Spleen (tissue), 11 donors: ENCODE measurements around the gene CLASRP. TPM values are rescaled to one million over a fixed set of nuclear protein-coding genes. Genes with fewer than 3 reads are reported as not detected.

ENCODE experiments used
- DNase-seq: peaks from one replicate; pipeline ENCODE4 v3.0.0-alpha.2; 2020
- H3K27ac ChIP-seq, 8 donors: fragments of 200-600 bp; sonication (generic) in 7 of 8; 1 replicate in 4 of 8; 2 replicates in 4 of 8; pipeline versions ENCODE4 v1.5.0 to v1.8.0; 2016 to 2021; ENCODE audit warnings: inconsistent platforms in 4 of 8, mild to moderate bottlenecking in 4 of 8, moderate library complexity in 1 of 8
- H3K27me3 ChIP-seq, 7 donors: fragments of 200-600 bp; sonication (generic) in 6 of 7; replicated peaks in 1 of 7; 1 replicate in 4 of 7; 2 replicates in 3 of 7; pipeline versions ENCODE4 v1.5.0 to v1.8.0; 2016 to 2021; ENCODE audit warnings: inconsistent platforms in 3 of 7, mild to moderate bottlenecking in 1 of 7
- H3K36me3 ChIP-seq, 6 donors: fragments of 200-600 bp; sonication (generic) in 5 of 6; 1 replicate in 4 of 6; 2 replicates in 2 of 6; pipeline versions ENCODE4 v1.5.0 to v1.8.0; 2016 to 2021; ENCODE audit warnings: inconsistent platforms in 2 of 6
- H3K4me1 ChIP-seq, 6 donors: fragments of 200-600 bp; sonication (generic) in 5 of 6; 1 replicate in 3 of 6; 2 replicates in 3 of 6; pipeline versions ENCODE4 v1.5.0 to v1.8.0; 2016 to 2021; ENCODE audit warnings: inconsistent platforms in 3 of 6
- H3K4me3 ChIP-seq, 8 donors: fragments of 200-600 bp; sonication (generic) in 7 of 8; 1 replicate in 4 of 8; 2 replicates in 4 of 8; pipeline versions ENCODE4 v1.5.0 to v1.8.0; 2016 to 2021; ENCODE audit warnings: inconsistent platforms in 4 of 8, mild to moderate bottlenecking in 4 of 8, moderate library complexity in 2 of 8
- H3K9me3 ChIP-seq, 8 donors: fragments of 200-600 bp; sonication (generic) in 7 of 8; 1 replicate in 4 of 8; 2 replicates in 4 of 8; pipeline versions ENCODE4 v1.5.0 to v1.8.0; 2016 to 2021; ENCODE audit warnings: inconsistent platforms in 4 of 8
- POLR2A ChIP-seq, 3 donors: fragments of 450-650 bp; IDR thresholded peaks; one replicate each; pipeline ENCODE4 v1.5.1; 2017; ENCODE audit warnings: antibody characterized with exemption in 3 of 3, mild to moderate bottlenecking in 1 of 3
- POLR2AphosphoS5 ChIP-seq, 3 donors: sonication (generic); formaldehyde crosslinking; IDR thresholded peaks; one replicate each; pipeline ENCODE4 v1.5.1; 2017; ENCODE audit warnings: antibody characterized with exemption in 3 of 3
- WGBS, 5 donors: extraction: QIAGEN DNeasy Blood & Tissue Kit in 3 of 5; methylation state at CpG; one replicate each; pipeline versions ENCODE4 v1.1.5 to v1.1.7; 2013 to 2018; 5-methylcytosine and 5-hydroxymethylcytosine counted together
- intact Hi-C: fragments of 100-400 bp; cut with DNase I; formaldehyde crosslinking; loops from one replicate; pipeline ENCODE4 v1.15.0; 2023; ENCODE audit warnings: low total_unique reads
- polyA plus RNA-seq, 3 donors: library from polyadenylated mRNA; stranded (reverse); fragments of 200-250 nt; gene quantifications; one replicate each; pipeline ENCODE4 v1.2.1, GENCODE V29; 2013
- total RNA-seq, 7 donors: library from RNA; depleted of rRNA in 3 of 7; stranded (reverse); fragments of >200 nt in 3 of 7; fragmentation: NEBNext Ultra II Directional in 4 of 7; extraction: Animal tissue kit (Norgen Biotek cat#: 25700) in 4 of 7; gene quantifications; one replicate each; pipeline versions ENCODE4 v1.1.0 to v1.2.1, GENCODE V29; 2016 to 2021
- TF ChIP-seq, protein P1 (sequence below), 11 experiments: fragments of 200-600 bp in 7 of 11; fragments of 450-650 bp in 4 of 11; sonication (generic) in 4 of 11; IDR thresholded peaks in 8 of 11; conservative IDR thresholded peaks in 3 of 11; 1 replicate in 7 of 11; 2 replicates in 4 of 11; pipeline versions ENCODE4 v1.4.0 to v1.8.0; 2016 to 2021; ENCODE audit warnings: antibody characterized with exemption in 11 of 11, inconsistent platforms in 4 of 11, mild to moderate bottlenecking in 1 of 11
- donor health status: healthy with polysubstance abuse.
- donor health status: DM: no; HTN: no; CAD: no; lungs with moderate emphysema.
- donor health status: DM: no; HTN: no; CAD: no.
- donor health status: Bipolar disorder and iron deficiency.
- donor health status: healthy.
- donor health status: DM: no; HTN: no; CAD: no.
- donor health status: DM: yes; HTN: yes; CAD: no.

Gene CLASRP
- total and polyA plus RNA-seq, 10 donors: 61.3 to 215 (median 145) TPM

DNA sequence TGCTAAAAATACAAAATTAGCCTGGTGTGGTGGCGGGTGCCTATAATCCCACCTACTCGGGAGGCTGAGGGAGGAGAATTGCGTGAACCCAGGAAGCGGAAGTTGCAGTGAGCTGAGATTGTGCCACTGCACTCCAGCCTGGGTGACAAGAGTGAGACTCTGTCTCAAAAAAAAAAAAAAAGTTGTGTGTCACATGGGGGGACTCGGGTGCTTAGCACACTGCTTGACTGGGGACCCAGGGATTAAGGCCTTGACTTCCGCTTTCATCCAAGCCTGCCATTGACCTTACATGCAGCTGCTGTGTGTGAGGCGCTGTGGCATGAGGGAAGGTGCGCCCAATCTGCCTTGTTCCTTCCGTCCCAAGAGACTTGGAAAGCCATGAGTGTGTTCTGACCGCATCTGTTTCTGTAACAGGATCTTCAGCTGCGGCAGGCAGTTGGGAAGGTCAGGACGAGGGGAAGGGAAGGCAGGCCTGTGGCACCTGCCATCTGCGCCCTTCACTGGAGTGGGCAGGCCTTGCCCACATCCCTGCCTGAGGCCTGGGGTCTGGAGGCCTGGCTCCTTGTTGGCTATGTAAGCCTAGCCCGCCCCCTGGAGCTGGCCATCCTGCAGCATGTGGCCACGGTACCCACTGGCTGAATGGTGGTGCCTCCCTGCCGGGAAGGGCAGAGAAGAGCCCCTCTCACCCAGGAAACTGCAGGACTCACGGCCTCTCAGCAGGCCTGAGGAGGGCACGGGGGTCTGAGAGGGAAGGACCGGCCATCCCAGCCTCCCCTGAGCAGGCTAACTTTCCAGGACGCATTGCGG is 77.2 kb downstream of the CLASRP start:
- WGBS, 5 donors: 69 to 86% (median 80%) methylated on average over 16 to 21 of the region's 21 CpGs
- DNase-seq: no peak
- Histone ChIP-seq H3K36me3 (no peaks in the 10 kb centered on the region), H3K4me1 (peaks cover 18 to 95% (median 56%) of the 10 kb centered on the region in 6 donors), H3K27me3 (no peaks in the 10 kb centered on the region), H3K9me3 (no peaks in the 10 kb centered on the region), H3K4me3 (no peak overlapping the region), H3K27ac (peak overlapping the region in 3 of 8 donors; percentile 46 to 55 (median 55))
- TF ChIP-seq POLR2A (IDR thresholded peaks at IDR 0.05) (no peak), POLR2AphosphoS5 (IDR thresholded peaks at IDR 0.05) (no peak)
- TF ChIP-seq, protein P1, sequence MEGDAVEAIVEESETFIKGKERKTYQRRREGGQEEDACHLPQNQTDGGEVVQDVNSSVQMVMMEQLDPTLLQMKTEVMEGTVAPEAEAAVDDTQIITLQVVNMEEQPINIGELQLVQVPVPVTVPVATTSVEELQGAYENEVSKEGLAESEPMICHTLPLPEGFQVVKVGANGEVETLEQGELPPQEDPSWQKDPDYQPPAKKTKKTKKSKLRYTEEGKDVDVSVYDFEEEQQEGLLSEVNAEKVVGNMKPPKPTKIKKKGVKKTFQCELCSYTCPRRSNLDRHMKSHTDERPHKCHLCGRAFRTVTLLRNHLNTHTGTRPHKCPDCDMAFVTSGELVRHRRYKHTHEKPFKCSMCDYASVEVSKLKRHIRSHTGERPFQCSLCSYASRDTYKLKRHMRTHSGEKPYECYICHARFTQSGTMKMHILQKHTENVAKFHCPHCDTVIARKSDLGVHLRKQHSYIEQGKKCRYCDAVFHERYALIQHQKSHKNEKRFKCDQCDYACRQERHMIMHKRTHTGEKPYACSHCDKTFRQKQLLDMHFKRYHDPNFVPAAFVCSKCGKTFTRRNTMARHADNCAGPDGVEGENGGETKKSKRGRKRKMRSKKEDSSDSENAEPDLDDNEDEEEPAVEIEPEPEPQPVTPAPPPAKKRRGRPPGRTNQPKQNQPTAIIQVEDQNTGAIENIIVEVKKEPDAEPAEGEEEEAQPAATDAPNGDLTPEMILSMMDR (IDR thresholded peaks at IDR 0.05 in 8 of 11, conservative IDR thresholded peaks at IDR 0.05 in 3 of 11): no peak
- intact Hi-C loops: no loop called here

DNA sequence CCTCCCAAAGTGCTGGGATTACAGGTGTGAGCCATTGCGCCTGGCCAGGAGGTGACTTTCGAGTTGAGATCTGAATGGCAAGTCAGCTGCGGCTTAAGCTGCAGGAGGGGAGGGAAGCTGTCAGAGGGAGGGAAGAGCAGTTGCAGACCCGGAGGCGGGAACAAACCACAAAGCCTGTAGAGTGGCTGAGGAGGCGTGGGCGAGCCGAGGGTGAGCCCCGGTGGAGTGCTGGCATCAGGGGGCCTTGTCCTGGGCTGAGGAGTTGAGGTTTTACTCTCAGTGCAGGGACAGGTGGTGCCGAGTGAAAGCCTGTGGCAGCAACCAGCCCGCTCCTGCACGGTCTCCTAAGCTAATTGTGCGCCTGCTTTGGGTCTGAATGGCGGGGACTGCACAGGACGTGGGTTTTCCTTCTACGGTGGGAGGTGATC is 78.3 kb downstream of the CLASRP start:
- peak; percentile 8 to 67 (median 15) for TF ChIP-seq POLR2AphosphoS5 (IDR thresholded peaks at IDR 0.05)
- TF ChIP-seq, protein P1 (IDR thresholded peaks at IDR 0.05 in 8 of 11, conservative IDR thresholded peaks at IDR 0.05 in 3 of 11): no peak
- intact Hi-C loops: no loop called here
- peaks cover 21 to 96% (median 66%) of the 10 kb centered on the region in 6 donors for H3K4me1 ChIP-seq
- H3K36me3 ChIP-seq: no peaks in the 10 kb centered on the region
- DNase-seq: no peak
- WGBS, 5 donors: 13 to 38% (median 31%) methylated on average over 16 of the region's 16 CpGs
- H3K27me3 ChIP-seq: no peaks in the 10 kb centered on the region
- H3K9me3 ChIP-seq: no peaks in the 10 kb centered on the region
- peak overlapping the region in 4 of 8 donors; percentile 16 to 69 (median 37) for H3K27ac ChIP-seq
- H3K4me3 ChIP-seq: peak overlapping the region in 1 of 8 donors; percentile 15

- H3K27ac ChIP-seq: peak overlapping the region in 4 of 8 donors; percentile 16 to 69 (median 46)
- 70 to 86% (median 77%) methylated on average over 7 to 12 of the region's 12 CpGs for WGBS, 5 donors
- peaks cover 21 to 96% (median 69%) of the 10 kb centered on the region in 6 donors for H3K4me1 ChIP-seq
- H3K4me3 ChIP-seq: no peak overlapping the region
- no peaks in the 10 kb centered on the region for H3K36me3 ChIP-seq
- H3K9me3 ChIP-seq: no peaks in the 10 kb centered on the region
- no peak for DNase-seq
- intact Hi-C loops: no loop called here
- TF ChIP-seq, protein P1 (IDR thresholded peaks at IDR 0.05 in 8 of 11, conservative IDR thresholded peaks at IDR 0.05 in 3 of 11): no peak
- TF ChIP-seq POLR2AphosphoS5 (IDR thresholded peaks at IDR 0.05) (no peak), POLR2A (IDR thresholded peaks at IDR 0.05) (no peak)
- H3K27me3 ChIP-seq: no peaks in the 10 kb centered on the region
These were observed 78.8 kb downstream of the CLASRP start for GRCh38 chr19:45117671-45118070.

DNA sequence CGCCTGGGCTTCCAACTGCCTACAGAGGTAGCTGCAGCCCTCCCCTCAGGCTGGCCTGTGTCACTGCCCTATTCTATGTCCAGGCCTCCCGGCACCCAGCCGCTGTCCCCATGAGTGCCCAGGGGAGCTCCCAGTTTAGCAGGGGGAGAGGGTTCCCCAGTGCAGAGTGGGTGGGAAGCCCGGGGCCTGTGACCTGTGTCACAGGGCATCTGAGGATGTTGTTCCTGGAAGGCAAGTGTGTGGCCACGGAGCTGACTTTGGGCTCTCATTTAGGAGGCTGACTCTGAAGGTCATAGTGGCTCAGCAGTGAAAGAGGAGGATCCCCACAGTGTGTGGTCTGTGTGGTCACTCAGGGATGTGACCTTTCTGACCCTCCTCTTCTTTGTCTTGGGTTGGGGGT is 79.3 kb downstream of the CLASRP start:
- intact Hi-C loops: no loop called here
- Histone ChIP-seq H3K36me3 (peaks cover 0 to 2% (median 0%) of the 10 kb centered on the region in 6 donors), H3K4me3 (no peak overlapping the region), H3K27me3 (no peaks in the 10 kb centered on the region), H3K27ac (peak overlapping the region in 4 of 8 donors; percentile 16 to 69 (median 38)), H3K4me1 (peaks cover 21 to 95% (median 69%) of the 10 kb centered on the region in 6 donors), H3K9me3 (no peaks in the 10 kb centered on the region)
- WGBS, 5 donors: 58 to 77% (median 71%) methylated on average over 1 to 5 of the region's 5 CpGs
- DNase-seq: no peak
- TF ChIP-seq POLR2A (IDR thresholded peaks at IDR 0.05) (no peak), POLR2AphosphoS5 (IDR thresholded peaks at IDR 0.05) (no peak)
- TF ChIP-seq, protein P1 (IDR thresholded peaks at IDR 0.05 in 8 of 11, conservative IDR thresholded peaks at IDR 0.05 in 3 of 11): no peak
